HL-60 (cell line): ENCODE data around the gene B4GALNT1.

Experiments
- DNase-seq, 2 experiments: peaks; one replicate each; pipeline ENCODE4 v3.0.0-alpha.2; 2010 to 2020; ENCODE audit warnings: low read depth in 1 of 2, low spot score in 1 of 2
- H3K27ac ChIP-seq: fragments of 250-450 bp; sonication (Bioruptor Pico); replicated peaks from 2 replicates; pipeline ENCODE4 v1.5.1; 2020; ENCODE audit warnings: mild to moderate bottlenecking, moderate library complexity
- H3K27me3 ChIP-seq: fragments of 250-450 bp; sonication (Bioruptor Pico); 2 replicates; pipeline ENCODE4 v1.5.1; 2021; ENCODE audit warnings: mild to moderate bottlenecking, moderate library complexity; ENCODE audit not compliant: insufficient read depth, poor library complexity, severe bottlenecking
- H3K4me3 ChIP-seq: replicated peaks from 2 replicates; pipeline ENCODE4 v1.5.1; 2011; ENCODE audit warnings: mild to moderate bottlenecking, control low read depth, low read length; ENCODE audit not compliant: insufficient read depth
- CTCF ChIP-seq: IDR thresholded peaks from one replicate; pipeline ENCODE4 v1.5.1; 2011; ENCODE audit warnings: low read length, control low read depth, inconsistent platforms; ENCODE audit not compliant: insufficient read depth
- GABPA ChIP-seq: IDR thresholded peaks from 2 replicates; pipeline ENCODE4 v1.6.1; 2012; ENCODE audit warnings: low read depth
- POLR2AphosphoS5 ChIP-seq: IDR thresholded peaks from 2 replicates; pipeline ENCODE4 v1.6.1; 2012; ENCODE audit warnings: low read depth
- REST ChIP-seq: IDR thresholded peaks from 2 replicates; pipeline ENCODE4 v1.6.1; 2012; ENCODE audit warnings: low read depth; ENCODE audit not compliant: insufficient replicate concordance
- SPI1 ChIP-seq: IDR thresholded peaks from 2 replicates; pipeline ENCODE4 v1.6.1; 2012; ENCODE audit warnings: low read depth, mild to moderate bottlenecking, borderline replicate concordance

B4GALNT1 gene

GRCh38 chr12:57624441-57625220 lies 8.4 kb downstream of the B4GALNT1 start:
- no peak for DNase-seq
- TF ChIP-seq POLR2AphosphoS5 = no peak
- no peak for TF ChIP-seq GABPA
- no peak for TF ChIP-seq REST
- no peak for TF ChIP-seq SPI1
- Histone ChIP-seq H3K27ac (no peak overlapping the region), H3K4me3 (no peak overlapping the region), H3K27me3 (peaks cover 73% of the 10 kb centered on the region)

GRCh38 chr12:57623811-57624390 lies 9.1 kb downstream of the B4GALNT1 start:
- no peak overlapping the region for H3K27ac ChIP-seq
- H3K4me3 ChIP-seq = no peak overlapping the region
- TF ChIP-seq SPI1 (no peak), REST (no peak), GABPA (no peak), CTCF (no peak), POLR2AphosphoS5 (no peak)
- peaks cover 76% of the 10 kb centered on the region for H3K27me3 ChIP-seq
- DNase-seq = no peak

DNA sequence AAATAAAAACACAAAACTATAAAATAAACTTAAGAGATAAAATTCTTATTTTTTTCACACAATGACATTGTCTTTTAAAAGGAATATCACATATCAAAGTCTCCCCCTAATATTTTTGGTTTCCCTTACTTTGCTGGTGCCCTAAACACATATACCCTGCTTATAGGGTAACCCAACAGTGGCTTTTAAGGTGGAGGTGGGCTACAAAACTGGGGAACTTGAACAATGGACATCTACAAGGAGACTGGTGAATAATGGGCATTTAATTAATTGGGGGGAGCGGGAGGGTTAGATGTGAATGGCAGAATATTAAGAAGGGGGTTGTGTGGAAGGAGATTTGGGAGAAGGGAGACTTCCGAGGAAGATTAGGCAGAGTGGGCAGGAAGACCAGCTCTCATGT lies 9.6 kb downstream of the B4GALNT1 start:
- no peak for DNase-seq
- H3K27ac ChIP-seq = no peak overlapping the region
- TF ChIP-seq REST (no peak), POLR2AphosphoS5 (no peak), CTCF (no peak), SPI1 (no peak), GABPA (no peak)
- H3K27me3 ChIP-seq = peaks cover 72% of the 10 kb centered on the region
- H3K4me3 ChIP-seq = no peak overlapping the region
